Activated CD8-positive, alpha-beta memory T cell treated with anti-CD3 and anti-CD28 coated beads for 36 hours (primary cell): ENCODE data around the gene RHOU. TPM values are rescaled to one million over a fixed set of nuclear protein-coding genes. Genes with fewer than 3 reads are reported as not detected.

Source experiments
- CTCF ChIA-PET: fragments of 350-600 bp; sonication (Branson Sonifier 250); formaldehyde crosslinking; loops from one replicate; lab custom pipeline; 2021; ENCODE audit warnings: antibody characterized with exemption; lab: Charles Lee
- POLR2A ChIA-PET: fragments of 350-600 bp; sonication (Branson Sonifier 250); formaldehyde crosslinking; loops from one replicate; lab custom pipeline; 2021; ENCODE audit warnings: antibody characterized with exemption; lab: Charles Lee
- total RNA-seq, 2 experiments: library from RNA; stranded (reverse); gene quantifications; one replicate each; pipeline ENCODE4 v1.2.3, GENCODE V29; 2021

RHOU gene
- total RNA-seq, 2 experiments from 2014 or later: 0.19 TPM

DNA sequence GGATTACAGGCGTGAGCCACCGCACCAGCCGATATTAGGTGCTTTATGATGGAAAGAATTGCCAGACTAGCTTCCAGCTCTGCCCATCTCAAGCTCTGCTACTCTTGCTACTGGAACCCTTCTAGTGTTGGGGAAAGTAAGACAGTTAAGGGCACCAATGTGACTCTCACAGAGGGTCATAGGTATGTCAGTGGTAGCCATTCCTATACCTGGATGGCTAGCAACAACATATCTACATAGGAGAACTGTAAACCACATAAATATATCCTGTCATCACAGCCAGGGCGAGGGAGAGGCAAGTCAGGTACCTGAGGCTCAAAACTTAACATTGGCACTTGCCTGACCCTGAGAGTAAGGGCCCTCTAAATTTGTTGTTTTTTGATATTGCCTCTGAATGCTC, 1.7 kb upstream of the RHOU start:
- ChIA-PET CTCF (interaction anchor here (0.9 to 1.5 kb wide), 2 partner anchors 93 to 494 kb away, joined by 3 to 4 read pairs; no protein-coding TSS in a partner anchor), POLR2A (no interaction called here)

DNA sequence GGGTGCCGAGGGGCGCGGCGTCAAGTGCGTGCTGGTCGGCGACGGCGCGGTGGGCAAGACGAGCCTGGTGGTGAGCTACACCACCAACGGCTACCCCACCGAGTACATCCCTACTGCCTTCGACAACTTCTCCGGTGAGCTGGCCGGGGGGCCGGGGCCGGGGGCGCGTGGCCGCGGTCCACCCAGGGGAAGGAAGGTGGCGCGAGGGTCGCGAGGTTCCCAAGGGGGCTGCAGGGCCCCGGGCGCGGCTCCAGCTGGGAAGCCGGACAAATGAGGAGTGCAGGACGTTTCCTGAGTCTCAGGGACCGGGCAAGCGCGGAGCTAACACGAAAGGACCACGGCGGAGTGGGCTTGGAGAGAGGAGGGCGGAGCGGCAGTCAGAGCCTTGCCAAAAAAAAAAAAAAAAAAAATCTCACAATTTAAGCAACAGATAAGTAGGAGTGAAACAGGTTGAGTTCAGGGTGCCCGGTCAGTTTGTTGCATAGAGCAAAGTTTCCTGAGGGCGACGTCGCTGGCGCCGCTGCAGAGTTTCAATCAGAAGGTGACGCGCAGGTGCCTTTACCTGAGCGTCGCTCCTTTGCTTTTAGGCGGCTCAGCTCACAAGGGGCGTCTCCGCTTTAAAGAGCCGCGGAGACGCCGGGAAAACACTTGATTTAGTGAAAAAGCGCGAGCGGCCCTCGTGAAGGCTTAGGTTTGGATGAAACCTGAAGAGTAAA, 750 bp downstream of the RHOU start:
- ChIA-PET CTCF (interaction anchor here (0.9 to 1.9 kb wide), 3 partner anchors 10 to 491 kb away, joined by 4 to 9 read pairs (median 4); no protein-coding TSS in a partner anchor), POLR2A (no interaction called here)

DNA sequence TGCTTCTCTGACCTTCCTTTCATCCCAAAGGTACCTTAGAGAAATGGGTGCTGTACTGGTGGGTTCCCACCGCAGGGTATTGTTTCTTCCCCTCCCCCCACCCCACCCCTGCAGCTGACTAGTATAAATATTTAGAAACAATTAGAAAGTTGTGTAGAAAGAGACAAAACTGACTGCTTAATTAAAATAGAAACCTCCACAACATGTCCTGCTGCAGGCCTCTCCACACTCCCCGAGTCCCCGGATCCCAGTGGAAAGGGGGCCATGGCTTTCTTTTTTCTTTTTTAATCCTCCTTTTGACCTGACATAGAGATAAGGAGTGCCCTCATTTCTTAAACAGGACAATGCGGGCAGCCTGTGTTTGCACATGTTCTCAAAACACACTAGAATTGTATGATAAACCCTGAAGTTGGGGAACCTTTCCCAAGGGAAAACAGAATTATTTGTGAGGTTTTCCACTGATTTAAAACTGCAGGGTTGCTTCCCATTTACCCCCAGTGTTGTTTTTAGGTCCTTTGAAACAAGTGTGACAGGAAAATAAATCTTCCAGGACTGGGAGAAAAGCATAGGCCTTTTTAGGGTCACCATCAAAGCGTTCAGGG, 1.7 kb downstream of the RHOU start:
- POLR2A ChIA-PET: no interaction called here

DNA sequence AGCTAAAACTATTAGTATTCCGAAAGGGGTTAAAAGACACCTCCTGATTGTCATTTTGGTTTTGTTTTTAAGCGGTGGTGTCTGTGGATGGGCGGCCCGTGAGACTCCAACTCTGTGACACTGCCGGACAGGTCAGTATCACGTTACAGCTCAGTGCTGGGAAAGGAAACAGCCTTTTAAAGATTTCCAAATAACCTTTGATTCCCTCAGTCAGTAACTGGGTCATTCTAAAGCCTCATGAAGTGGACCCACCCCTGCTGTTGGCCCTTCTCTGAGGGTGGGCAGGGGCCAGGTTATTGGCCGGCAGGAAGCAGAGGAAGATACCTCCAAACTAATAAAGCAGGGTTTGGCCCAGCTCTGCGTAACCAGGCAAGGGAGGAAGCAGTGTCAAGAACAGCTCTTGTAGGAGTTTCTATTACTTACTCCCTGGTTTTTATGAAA, 2.3 kb downstream of the RHOU start:
- CTCF ChIA-PET: interaction anchor here (1.2 kb wide), 1 partner anchor 9 kb away, joined by 4 read pairs; no protein-coding TSS in a partner anchor
- POLR2A ChIA-PET: no interaction called here

More for the DNA sequence above, 1.7 kb downstream of the RHOU start:
- CTCF ChIA-PET: interaction anchor here (1.2 to 1.9 kb wide), 2 partner anchors 8 to 490 kb away, joined by 4 to 9 read pairs; no protein-coding TSS in a partner anchor

DNA sequence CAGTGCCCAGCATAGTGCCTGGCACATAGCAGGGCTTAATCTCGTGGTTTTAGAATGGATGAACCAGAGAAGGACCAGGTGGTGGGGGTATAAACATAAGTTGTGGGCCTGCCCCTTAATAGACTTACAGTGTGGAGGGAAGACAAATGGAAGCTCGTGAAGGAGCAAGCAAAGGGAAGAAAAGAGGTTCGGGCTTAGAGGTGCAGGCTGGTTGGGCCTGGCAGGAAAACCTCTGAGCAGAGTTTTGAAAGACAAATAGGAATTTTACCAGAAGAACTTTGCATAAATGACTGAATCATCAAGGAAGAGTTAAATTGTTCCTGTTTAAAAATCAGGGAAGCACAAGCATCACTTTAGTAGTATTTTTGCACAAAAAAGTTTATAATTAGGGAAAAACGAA, 4.5 kb downstream of the RHOU start:
- CTCF ChIA-PET: no interaction called here
- POLR2A ChIA-PET: no interaction called here

DNA sequence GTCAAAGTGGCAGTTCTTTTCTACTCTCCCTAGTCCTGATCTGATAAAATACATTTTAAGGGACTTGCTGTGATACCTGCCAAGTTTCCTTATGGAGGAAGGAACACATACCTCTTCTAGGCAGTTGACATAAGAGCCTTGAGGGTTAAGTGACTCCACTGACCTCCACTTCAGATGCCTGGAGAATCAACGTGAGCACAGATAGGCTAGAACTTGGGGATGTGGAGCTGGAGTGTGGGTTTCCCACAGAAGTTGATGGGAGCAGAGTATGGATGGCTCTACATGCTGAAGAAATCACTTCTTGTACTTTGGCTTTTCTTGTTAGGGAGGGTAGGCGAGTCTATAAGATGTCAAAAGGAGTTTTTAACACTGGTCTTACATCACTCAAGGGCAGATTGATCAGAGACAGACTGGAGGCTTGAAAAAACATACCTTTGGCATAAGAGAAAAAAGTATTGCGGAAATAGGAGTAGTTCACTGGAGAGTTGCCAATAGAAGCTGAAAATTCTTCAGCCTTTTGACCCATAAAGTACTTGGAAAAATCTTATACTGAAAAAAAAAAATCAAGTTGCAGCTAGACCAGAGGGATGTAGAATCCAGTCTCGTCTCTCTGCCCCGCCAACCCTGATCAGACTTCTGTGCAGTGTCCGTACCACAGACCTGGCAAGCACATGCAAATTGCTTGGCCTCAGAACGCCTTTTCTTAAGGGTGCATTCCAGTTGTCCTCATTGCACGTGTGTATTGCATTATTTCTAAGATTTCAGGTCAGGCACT, 5.5 kb downstream of the RHOU start:
- CTCF ChIA-PET: no interaction called here
- POLR2A ChIA-PET: no interaction called here

DNA sequence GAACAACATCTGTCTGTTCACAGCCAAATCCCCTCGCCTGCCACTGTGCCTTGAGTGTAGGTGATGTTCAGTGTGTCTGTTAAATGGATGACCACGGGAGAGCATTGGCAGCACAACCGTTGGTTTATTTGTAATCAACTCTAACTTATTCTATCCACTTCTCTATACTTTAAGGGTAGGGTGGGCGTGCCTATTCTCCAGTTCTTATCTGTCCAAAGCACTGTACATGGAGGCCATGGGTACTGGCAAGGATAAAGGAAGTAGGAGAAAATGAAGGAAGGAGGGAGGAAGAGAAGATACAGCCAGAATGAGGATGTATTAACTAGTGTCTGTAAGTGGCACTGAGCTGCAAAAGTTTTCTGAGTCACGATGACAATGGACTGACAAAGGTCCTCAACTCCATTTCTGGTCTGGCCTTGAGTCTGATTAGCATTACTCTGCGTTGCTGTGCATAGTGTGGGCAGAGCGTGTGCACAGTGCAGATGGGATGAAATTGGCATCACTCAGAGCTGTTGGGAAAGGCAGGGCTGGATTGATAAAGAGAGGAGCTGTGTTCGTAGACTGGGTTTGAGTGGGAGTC, 7.1 kb downstream of the RHOU start:
- POLR2A ChIA-PET: no interaction called here
- CTCF ChIA-PET: no interaction called here

DNA sequence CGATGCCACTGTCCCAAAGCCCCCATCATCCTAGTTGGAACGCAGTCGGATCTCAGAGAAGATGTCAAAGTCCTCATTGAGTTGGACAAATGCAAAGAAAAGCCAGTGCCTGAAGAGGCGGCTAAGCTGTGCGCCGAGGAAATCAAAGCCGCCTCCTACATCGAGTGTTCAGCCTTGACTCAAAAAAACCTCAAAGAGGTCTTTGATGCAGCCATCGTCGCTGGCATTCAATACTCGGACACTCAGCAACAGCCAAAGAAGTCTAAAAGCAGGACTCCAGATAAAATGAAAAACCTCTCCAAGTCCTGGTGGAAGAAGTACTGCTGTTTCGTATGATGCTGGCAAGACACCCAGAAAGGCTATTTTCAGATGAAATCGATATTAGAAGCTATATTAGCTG, 8.1 kb downstream of the RHOU start:
- CTCF ChIA-PET: interaction anchor here (1.0 to 1.2 kb wide), 2 partner anchors 9 to 64 kb away, joined by 3 read pairs; partner anchors contain the start of gene RHOU

DNA sequence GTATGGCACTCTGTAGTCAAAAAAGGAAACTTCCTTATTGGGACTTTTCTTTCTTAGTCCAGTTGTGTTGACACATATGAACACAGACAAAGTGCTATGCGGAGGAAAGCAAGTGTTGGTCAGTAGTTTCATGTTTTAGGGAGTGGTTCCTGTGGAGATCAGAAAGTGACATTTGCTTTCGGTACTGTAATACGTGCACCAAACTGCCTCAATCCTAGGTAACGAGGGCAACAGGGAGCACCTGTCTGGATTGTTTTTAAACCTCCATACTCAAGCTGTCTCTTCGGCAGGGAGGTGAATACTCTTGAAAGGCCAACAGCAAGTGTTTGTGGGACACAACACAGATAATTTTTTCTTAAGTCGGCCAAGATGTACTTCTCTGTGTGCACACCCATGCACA, 9.1 kb downstream of the RHOU start:
- ChIA-PET CTCF (interaction anchor here (1.0 kb wide), 1 partner anchor 10 kb away, joined by 3 read pairs; the partner anchor contains the start of gene RHOU), POLR2A (no interaction called here)

More for the DNA sequence above, 8.1 kb downstream of the RHOU start:
- POLR2A ChIA-PET: no interaction called here

DNA sequence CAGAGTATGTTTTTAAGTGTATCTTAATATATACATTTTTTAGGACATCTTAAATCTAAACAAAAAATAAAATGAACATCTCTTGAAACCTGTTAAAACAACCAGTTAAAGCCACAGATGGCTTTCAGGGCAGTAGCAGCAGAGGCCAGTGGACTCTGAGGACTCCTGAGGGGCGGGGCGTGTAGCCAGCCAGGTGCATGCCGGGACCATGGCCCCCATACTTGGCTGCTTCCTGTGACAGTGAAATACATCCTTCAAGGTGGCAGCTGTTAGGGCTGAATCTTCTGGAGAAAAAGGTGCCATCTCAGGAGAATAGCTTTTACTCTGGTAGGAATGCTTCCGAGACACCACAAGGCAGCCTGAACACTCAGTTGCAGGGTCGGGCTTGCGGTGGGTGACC, 9.6 kb downstream of the RHOU start:
- ChIA-PET CTCF (no interaction called here), POLR2A (no interaction called here)

DNA sequence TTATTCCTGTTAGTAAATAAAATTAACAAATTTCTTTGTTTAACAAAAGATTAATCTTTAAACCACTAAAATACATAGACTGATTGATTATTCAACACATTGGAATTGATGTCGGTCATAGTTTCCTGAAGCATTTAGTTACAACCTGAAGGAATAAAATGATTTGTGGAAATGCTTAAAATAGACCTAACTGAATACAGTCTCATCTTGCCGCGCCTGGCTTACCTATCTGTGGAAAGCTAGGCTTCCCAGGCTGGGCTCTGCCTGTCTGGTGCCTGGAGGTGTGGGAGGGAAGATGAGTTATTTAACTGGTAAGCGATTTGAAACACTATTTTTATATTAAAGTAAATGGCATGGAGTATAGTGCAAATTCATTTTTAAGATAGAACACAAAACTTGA, 10.2 kb downstream of the RHOU start:
- CTCF ChIA-PET: interaction anchor here (1.2 kb wide), 1 partner anchor 10 kb away, joined by 4 read pairs; no protein-coding TSS in a partner anchor
- POLR2A ChIA-PET: no interaction called here

DNA sequence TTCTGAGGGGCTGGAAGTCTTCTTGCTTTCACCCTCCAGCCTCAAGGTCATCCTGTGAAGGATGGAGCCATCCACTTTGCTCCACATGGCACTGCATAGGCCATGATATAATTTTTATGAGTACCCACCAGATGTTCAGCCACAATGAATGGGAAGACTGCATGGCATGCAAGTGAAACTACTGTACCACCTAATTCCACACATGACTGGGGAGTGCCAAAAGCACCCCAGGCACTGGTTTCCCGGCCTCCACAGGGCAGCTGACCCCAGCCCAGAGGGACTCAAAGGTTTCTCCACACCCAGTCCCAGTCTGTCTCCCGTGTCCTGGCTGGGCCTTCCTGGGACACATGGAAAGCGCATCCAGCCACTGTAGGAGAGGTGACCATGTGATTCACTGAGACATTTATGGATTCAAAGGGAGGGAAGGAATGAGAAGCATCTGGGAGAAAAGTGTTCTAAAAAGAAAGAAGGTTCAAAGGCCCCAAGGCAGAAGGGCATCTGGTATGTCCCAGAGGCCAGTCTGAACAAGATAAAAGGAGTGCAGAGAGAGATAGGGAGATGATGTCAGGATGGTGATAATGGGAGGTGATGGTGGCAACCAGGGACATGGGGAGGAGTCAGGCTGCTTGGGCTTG, 12.1 kb downstream of the RHOU start:
- ChIA-PET CTCF (no interaction called here), POLR2A (no interaction called here)

DNA sequence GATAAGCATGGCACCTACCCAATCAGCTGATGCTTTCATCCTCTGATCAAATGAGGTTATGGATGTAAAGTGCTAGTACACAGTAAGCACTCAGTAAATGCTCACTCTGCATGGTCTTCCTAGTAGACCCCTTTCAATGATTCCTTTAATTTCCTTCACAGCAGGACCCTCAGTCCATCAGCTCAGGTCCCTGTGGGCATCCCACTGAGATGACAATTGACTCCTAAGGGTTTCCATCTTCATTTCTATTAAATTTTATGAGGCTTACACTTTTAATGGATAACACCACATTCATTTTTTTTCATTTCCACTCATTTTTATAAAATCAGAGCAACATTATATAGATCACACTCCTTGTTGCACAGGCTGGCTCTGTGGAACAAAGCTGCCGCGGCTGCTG, 12.8 kb downstream of the RHOU start:
- POLR2A ChIA-PET: no interaction called here
- CTCF ChIA-PET: no interaction called here

DNA sequence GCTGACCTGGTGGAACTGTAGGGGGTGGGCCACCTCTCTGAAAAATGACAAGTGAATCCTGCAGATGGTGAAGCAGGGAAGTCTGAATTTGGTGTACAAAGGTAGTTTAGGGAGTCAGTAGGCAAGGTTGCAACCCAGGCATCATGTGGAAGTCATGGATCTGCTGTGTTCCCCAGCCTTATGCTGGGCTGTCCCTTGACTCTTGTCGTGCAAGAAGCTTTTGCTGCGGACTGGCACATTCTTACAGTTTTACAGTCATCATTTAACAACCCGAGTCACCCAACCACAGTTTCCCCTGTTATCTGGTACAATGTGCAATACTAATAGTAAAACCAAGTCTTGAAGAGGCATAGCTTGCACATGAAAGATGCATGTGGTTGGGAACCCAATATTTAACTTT, 13.2 kb downstream of the RHOU start:
- POLR2A ChIA-PET: no interaction called here

DNA sequence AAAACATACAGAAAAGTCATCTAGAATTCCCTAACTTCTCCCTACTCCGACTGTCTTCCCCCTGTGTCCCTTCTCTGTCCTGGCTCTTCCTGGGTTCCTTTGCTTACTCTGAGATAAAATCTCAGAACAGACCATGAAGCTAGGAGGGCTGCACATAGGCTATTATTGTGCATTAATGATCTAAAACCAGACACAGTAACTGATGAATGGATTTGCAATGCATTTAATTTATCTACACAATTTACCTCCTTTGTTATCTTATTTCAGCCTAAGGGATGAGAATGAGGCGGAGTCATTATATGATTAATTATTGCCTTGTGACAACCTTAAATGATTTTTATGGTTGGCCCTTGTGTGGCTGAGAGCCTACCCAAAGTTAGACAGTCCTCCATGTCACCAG, 14.5 kb downstream of the RHOU start:
- POLR2A ChIA-PET: no interaction called here
- CTCF ChIA-PET: no interaction called here

More for the DNA sequence above, 13.2 kb downstream of the RHOU start:
- CTCF ChIA-PET: no interaction called here

DNA sequence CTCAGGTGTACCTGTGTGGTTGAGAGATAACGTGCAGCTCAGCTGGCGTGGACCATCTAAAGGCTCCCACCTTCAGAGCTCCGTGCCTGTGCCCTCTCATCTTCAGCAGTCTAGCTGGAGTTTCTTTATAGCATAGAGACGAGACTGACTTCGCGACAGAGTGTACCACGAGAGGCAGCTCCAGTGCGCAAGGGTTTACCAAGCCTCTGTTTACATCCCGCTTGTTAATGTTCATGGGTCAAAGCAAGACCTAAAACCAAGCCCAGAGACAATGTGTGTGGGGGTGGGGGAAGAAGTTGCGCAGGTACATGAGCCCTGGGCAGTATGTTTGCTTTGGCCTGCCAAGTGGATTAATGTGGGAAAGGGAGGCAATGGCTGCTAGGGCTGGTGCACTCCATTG, 15.6 kb downstream of the RHOU start:
- CTCF ChIA-PET: no interaction called here
- POLR2A ChIA-PET: no interaction called here

DNA sequence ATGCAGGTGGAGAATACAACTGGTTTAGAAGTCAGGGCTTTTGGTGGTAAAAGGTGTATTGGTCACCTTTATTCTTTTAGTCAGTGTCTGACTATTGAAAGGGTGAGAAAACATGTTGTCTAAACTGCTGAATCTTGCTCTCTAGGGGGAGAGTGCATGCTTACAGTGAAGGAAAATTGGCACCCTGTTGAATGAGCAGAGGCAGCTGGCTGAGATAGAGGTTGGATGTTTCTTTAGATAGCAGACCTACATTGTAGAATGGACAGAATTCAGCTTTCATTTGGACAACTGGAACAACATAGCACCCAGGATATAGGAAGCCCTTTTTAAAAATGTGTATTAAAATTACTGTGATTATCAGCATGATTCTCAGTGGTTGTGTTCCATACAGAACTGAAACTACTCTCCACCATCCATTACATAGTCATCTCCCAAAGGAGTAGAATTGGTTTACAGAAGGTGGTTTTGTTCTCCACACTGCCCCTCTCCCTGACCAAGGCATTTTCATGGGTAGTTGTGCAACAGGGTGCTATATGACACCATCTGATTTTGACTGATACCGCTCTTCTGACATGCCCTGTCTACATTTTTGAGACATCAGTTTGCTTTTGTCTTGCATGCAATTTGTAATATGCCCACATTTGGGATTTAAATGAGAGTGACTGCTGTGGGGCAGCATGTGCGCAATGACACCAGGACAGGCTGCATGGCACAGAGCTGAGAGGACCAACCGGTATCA, 16.2 kb downstream of the RHOU start:
- CTCF ChIA-PET: no interaction called here

DNA sequence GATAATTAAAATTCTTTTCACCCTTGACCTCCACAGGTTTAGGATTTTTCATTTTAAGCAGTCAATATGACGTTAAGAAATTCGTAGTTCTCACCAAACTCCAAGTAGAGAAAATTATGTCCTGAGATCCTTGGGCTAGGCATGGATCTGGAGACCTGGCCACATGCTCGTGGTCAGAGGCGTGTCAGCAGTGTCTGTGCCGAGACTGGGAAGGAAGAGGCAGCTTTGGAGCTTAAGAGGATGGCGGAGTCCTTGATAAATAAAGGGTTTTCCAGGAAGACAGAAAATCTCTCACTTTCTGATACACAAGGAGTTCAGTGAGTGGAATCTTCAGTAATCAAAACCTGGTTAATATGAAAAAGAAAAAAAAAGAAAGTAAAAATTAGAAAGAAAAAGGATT, 17.0 kb downstream of the RHOU start:
- POLR2A ChIA-PET: no interaction called here
- CTCF ChIA-PET: no interaction called here

More for the DNA sequence above, 16.2 kb downstream of the RHOU start:
- POLR2A ChIA-PET: no interaction called here
